Sciatic nerve (tissue), 2 donors: ENCODE results near the gene RPL18. TPM values are rescaled to one million over a fixed set of nuclear protein-coding genes. Genes with fewer than 3 reads are reported as not detected.
A peak's percentile ranks its signal among the peaks of the same experiment; 100 is the strongest.
"Not testable (repeated sequence)": the region's sequence is repeated elsewhere in the genome, so short reads cannot be mapped to it uniquely, and the experiment has no call there.

Experiments
- ATAC-seq: fragments of 200-7000 bp; cut with Tn5 transposase; one replicate; pipeline ENCODE4 v1.9.1; 2020; ENCODE audit warnings: mild to moderate bottlenecking, moderate library complexity
- DNase-seq: peaks from one replicate; pipeline ENCODE4 v3.0.0-alpha.2; 2020; ENCODE audit warnings: low spot score
- intact Hi-C: fragments of 100-400 bp; cut with DNase I; formaldehyde crosslinking; loops from one replicate; pipeline ENCODE4 v1.14.2; 2022
- total RNA-seq: library from RNA; stranded (reverse); fragmentation: NEBNext Ultra II Directional; extraction: Animal tissue kit (Norgen Biotek cat#: 25700); gene quantifications from one replicate; pipeline ENCODE4 v1.2.1, GENCODE V29; 2021
- donor health status: DM: no; HTN: no; CAD: no.
- donor health status: DM: no; HTN: no; CAD: no.

The RPL18 gene
- total RNA-seq, 1 donor from 2014 or later = 789 TPM

DNA sequence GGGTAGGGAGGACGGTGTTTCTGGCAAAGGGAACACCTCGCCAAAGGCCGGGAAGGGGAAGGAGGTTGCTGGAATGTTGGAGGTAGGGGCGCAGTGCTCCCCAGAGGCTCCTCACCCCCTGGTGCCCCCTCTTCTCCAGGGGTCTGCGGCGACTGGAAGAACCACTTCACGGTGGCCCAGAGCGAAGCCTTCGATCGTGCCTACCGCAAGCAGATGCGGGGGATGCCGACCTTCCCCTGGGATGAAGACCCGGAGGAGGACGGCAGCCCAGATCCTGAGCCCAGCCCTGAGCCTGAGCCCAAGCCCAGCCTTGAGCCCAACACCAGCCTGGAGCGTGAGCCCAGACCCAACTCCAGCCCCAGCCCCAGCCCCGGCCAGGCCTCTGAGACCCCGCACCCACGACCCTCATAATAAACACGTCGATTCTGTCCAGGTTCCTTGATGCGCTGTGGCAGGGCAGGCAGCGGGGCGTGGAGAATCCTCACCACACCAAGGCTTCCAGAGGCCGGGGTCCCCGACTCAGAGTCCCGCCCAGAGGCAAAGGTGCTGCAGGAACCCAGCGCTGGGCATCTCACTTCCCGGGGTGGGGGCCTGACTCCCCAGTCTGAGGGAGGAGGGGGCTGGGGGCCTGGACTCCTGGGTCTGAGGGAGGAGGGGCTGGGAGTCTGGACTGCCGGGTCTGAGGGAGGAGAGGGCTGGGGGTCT, 19.8 kb downstream of the RPL18 start:
- no peak for DNase-seq
- ATAC-seq = no peak
- intact Hi-C loops = loop anchor here (10.0 kb wide), 1 partner anchor 104 kb away; no protein-coding TSS in a partner anchor

DNA sequence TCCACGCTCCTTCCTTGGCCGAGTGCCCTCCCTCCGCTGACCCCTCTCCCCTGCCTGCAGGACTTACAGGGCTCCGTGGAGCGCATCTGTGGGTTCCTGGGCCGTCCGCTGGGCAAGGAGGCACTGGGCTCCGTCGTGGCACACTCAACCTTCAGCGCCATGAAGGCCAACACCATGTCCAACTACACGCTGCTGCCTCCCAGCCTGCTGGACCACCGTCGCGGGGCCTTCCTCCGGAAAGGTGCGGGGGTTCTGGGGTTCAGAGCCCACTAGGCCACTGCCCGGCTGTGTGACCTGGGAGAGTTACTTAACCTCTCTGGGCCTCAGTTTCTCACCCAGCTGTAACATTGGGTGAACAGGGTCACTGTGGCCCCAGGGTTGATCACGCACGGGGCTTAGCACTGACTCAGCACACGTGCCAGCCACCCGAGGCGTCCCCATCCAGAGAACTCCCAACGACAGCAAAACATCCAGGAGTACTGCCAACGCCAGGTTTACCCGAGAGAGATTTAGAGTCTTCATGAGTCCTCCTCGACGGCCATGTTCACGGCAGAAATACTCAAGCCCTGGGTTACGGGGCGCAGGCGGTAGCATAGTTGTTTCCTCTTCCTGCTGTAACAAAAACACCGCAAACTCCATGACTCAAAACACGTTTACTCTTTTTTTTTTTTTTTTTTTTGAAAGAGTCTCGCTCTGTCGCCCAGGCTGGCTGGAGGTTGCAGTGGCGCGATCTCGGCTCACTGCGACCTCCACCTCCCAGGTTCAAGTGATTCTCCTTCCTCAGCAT, 22.1 kb downstream of the RPL18 start:
- intact Hi-C loops = loop anchor here (10.0 kb wide), 1 partner anchor 102 kb away; no protein-coding TSS in a partner anchor
- DNase-seq = no peak
- ATAC-seq = no peak

DNA sequence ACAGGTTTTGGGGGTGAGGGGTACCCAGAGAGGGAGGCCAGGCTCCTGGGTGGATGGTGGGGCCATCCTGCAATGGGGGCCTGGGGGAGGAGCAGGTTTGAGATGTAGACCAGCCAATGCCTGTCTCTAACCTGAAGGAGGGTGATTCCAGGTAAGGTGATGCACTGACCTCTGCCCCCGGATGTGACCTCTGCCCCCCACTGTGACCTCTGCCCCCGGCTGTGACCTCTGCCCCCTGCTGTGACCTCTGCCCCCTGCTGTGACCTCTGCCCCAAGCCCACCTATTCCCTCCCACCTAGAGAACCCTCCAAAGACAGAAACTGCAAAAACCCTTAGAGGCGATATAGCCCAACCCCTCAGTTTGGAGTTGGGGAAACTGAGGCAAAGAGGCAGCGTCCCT, 22.7 kb downstream of the RPL18 start:
- ATAC-seq = no peak
- intact Hi-C loops = loop anchor here (10.0 kb wide), 1 partner anchor 101 kb away; no protein-coding TSS in a partner anchor
- DNase-seq = no peak

DNA sequence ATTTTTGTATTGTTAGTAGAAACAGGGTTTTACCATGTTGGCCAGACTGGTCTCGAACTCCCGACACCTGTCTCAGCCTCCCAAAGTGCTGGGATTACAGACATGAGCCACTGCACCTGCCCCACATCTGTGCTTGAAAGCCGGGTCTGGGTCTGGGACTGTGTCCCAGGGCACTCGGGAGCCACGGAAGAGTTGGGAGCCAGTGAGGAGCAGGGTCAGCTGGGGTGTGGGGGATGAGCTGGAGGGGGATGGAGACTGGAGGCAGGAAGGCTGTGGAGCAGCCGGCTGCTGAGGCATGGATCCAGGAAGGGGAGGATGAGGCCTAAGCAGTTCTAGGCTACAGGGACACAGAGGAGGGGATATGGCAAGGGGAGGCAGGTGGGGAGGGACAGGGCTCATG, 23.1 kb downstream of the RPL18 start:
- no peak for DNase-seq
- intact Hi-C loops = loop anchor here (10.0 kb wide), 1 partner anchor 101 kb away; no protein-coding TSS in a partner anchor
- no peak for ATAC-seq

DNA sequence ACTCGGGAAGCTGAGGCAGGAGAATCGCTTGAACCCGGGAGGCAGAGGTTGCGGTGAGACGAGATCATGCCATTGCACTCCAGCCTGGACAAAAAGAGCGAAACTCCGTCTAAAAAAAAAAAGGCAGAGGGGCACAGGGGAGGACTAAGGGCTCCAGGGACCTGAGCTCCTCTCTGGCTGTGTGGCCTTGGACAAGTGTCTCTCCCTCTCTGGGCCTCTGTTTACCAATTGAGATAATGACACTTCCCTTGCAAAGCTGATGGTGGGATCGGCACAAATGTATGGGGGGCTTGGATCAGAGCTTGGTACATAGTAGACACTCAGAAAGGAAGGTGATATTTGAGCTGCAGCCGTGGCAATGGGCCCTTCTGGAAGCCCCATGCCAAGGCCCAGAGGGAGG, 23.8 kb downstream of the RPL18 start:
- no peak for DNase-seq
- no peak for ATAC-seq
- intact Hi-C loops = loop anchor here (10.0 kb wide), 1 partner anchor 100 kb away; no protein-coding TSS in a partner anchor

DNA sequence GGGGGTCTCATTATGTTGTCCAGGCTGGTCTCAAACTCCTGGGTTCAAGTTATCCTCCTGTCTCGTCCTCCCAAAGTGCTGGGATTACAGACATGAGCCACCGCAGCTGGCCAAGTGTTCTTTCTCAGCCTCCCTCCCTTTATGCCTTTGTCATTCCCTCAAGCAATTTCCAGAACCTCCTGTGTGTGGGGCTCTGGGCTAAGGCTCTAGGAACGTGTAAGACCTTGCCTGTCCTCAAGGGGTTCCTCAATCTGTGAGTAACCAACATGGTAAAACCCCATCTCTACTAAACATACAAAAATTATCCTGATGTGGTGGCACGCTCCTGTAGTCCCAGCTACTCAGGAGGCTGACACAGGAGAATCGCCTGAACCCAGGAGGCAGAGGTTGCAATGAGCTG, 28.0 kb downstream of the RPL18 start:
- no peak for ATAC-seq
- intact Hi-C loops = loop anchor here (10.0 kb wide), 1 partner anchor 96 kb away; no protein-coding TSS in a partner anchor
- no peak for DNase-seq

DNA sequence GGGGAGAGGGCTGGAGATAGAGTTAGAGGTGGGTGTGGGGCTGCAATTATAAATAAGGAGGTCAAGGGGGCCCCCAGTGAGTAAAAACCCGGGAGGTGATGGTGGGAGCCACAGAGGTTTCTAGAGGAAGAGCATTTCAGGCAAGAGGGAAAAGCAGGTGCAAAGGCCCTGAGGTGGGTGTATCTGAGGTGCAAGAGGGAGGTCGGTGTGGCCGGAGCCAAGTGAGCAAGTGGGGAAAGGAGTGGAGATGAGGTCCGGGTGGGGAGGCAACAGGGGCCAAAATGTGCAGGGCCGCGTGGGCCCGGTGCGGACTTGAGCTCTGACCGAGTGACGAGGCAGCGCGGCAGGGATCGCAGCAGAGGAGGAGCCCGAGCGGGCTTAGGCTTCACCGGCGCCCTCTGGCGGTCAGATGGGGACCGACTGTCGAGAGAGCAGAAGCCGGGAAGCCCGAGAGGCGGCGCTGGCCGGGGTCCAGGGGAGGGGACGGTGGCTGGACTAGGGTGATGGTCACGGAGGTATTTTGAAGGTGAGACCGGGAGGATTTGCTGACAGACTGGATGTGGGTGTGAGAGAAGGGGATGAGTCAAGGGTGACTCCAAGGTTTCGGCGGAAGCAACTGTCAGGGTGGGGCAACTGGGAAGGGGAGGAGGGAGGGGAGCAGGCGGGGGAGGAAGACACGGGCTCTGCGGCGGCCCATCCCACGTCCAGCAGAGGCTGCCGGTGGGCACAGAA, 30.1 kb downstream of the RPL18 start:
- peak; percentile 95 for DNase-seq
- intact Hi-C loops = loop anchor here (10.0 kb wide), 1 partner anchor 194 kb away; the partner anchor contains the start of genes GRIN2D and KDELR1
- peak; percentile 85 for ATAC-seq

DNA sequence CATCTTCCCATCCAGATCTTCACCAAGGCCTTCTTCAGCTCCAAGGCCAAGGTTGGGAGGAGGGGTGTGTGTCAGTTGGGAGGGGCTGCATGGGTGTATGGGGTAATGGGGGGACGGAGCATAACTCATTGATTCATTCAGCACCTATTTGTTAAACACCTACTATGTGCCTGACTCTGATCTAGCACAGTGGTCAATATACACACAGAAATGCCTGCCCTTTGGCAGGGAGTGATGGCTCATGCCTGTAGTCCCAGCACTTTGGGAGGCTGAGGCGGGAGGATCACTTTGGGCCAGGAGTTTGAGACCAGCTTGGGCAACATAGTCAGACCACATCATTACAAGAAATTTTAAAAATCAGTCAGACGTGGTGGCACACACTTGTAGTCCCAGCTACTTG, 31.6 kb downstream of the RPL18 start:
- intact Hi-C loops = loop anchor here (10.0 kb wide), 1 partner anchor 193 kb away; the partner anchor contains the start of genes GRIN2D and KDELR1

DNA sequence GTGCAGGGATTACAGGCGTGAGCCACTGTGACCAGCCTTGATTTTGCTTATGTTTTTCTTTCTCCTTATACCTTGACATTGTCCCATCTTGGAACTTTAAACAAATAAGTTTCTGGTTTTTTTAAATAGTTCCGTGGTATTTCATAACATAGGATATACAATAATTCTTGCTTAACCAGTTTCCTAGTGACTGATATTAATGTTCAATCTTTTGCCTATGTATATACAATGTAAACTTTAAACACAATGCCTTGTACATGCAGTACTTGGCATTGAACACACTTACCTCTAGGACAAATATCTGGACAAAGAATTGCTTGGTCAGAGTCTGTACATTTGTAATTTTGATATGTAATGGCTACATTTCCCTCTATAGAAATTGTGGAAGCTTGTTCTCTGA, 36.8 kb downstream of the RPL18 start:
- ATAC-seq (no peak), DNase-seq (no peak)
- intact Hi-C loops = loop anchor here (10.0 kb wide), 1 partner anchor 187 kb away; the partner anchor contains the start of genes GRIN2D and KDELR1

More for the DNA sequence above, 31.6 kb downstream of the RPL18 start:
- no peak for ATAC-seq
- no peak for DNase-seq

DNA sequence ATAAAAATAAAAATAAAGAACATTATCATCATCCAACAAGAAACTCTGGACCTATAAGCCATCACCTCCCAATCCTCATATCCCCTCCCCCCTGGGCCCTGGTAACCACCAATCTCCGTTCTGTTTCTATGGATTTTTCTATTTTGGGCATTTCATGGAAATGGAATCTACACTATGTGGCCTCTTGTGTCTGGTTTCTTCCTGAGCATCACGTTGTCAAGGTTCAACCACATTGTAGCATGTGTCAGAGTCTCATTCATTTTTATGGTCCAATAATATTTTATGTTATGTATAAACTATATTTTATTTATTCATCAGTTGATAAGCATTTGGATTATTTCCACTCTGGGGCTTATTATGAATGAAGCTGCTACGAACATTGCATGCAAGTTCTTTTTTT, 40.1 kb downstream of the RPL18 start:
- DNase-seq (no peak), ATAC-seq (no peak)
- intact Hi-C loops = no loop called here

DNA sequence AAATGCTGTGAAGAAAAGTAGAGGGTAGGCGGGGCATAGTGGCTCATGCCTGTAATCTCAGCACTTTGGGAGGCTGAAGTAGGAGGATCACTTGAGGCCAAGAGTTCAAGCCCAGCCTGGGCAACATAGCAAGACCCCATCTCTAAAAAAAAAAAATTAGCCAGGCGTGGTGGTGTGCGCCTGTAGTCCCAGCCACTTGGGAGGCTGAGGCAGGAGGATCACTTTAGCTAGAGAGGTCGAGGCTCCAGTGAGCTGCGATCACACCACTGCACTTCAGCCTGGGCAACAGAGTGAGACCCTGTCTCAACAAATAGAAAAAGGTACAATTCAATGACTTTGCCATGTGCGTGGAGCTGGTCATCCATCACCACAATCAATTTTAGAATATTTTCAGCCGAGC, 41.1 kb downstream of the RPL18 start:
- DNase-seq, intact Hi-C loops, ATAC-seq: not testable (repeated sequence)

DNA sequence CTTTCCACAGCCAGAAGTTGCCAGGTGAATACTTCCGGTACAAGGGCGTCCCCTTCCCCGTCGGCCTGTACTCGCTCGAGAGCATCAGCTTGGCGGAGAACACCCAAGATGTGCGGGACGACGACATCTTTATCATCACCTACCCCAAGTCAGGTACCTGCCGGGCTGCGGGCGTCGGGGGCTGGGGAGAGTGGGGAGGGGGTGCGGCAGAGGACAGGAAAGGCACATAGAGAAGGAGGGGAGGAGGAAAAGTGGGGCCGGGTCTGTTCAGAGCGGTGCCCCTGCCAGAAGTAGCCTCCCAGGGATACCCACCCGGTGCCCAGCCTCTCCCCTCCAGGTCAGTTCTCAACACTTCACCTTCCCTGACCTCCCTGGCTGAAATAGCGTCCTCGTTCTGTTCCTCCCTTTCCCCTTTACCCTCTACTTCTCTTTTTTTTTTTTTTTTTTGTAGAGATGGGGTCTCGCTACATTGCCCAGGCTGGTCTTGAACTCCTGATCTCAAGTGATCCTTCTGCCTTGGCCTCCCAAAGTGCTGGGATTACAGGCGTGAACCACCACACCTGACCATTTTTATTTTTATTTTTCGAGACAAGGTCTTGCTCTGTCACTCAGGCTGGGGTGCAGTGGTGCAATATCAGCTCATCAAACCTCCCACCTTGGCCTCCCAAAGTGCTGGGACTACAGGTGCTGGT, 42.9 kb downstream of the RPL18 start:
- intact Hi-C loops = no loop called here
- ATAC-seq = no peak
- DNase-seq = no peak

DNA sequence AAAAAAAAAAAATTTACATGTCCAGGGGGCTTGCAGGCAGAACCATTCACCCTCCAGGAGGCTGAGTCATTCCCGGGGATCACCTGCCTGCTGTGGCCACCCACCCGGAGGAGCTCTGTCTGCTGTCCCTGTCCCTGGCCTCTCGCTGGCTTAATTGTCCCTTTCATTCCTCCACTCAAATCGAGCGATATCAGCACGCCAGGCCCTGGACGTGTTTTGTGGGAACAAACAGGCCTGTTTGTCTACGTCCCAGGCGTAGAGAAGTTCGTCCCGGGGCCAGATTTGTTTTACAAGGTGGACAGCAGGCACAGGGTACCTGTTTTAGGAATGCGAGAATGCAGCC, 45.8 kb downstream of the RPL18 start:
- ATAC-seq = no peak
- no peak for DNase-seq
- intact Hi-C loops = no loop called here

DNA sequence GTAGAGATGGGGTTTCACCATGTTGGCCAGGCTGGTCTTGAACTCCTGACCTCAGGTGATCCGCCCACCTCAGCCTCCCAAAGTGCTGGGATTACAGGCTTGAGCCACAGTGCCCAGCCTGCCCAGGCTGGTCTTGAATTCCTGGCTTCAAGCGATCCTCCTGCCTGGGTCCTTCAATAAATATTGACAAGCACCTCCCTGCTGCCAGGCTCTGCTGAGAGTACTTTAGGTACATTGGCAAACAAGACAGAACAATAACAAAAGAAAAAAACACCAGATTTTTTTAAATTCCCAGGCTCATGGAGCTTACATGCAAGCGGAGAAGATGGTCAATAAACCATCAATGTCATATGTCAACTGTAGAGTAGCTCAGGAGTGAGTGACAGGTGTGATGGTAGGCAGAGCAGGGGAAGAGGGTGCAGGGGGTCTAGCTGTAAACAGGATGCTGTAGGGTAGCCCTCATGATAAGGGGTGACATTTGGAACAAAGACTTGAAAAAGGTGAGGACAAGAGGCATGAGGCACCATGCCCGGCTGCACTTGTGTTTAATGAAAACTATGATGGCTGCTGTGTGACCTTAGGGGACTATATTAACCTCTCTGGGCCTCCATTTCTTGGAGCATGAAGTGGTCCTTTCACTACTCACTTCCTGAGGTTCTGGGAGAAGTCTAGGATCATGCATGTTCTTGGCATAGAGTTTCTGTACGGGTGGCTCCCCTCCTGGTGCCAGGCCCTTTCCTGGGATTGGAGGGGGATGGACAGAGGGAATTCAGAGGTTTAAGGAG, 47.4 kb downstream of the RPL18 start:
- intact Hi-C loops = no loop called here
- no peak for ATAC-seq

DNA sequence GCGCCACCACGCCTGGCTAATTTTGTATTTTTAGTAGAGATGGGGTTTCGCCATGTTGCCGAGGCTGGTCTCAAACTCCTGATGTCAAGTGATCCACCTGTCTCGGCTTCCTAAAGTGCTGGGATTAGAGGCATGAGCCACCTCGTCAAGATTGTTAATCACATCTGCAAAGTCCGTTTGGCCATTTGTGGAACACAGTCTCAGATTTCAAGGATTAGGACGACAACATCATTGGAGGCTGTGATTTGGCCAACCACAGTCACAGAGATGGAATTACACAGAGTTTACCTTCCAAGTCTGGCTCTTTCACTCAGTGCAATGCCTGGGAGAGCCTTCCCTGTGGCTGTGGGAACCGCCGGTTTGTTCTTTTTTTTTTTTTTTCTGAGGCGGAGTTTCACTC, 49.2 kb downstream of the RPL18 start:
- ATAC-seq (no peak), DNase-seq (no peak)
- intact Hi-C loops = no loop called here

More for the DNA sequence above, 47.4 kb downstream of the RPL18 start:
- DNase-seq = no peak

DNA sequence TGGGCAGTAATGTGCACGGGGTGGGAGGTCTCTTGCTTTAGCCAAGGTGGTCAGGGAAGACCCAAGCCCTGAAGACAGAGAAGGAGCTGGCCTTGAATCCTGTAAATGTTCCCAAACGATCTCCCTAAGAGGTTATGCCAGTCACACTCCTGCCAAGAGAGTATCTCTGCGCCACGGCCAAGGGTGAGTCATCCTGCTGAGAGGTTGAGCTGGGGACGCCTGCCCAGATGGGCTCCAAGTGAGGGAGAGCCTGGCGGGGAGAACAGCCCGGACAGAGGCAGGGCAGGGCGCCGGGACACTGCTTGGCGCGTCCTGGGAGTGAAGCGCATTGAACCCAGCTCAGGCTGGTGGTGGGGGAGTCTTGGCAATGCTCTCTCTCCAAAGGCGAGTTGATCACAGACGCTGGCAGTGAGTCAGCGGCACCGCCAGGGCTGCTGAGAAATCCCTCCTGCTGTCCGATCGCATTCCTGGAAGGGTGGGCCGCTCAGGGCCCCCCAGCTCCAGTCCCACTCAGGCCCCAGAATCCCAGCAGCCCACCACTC, 50.6 kb downstream of the RPL18 start:
- ATAC-seq = peak; percentile 93
- intact Hi-C loops = no loop called here
- DNase-seq = no peak
